ENCODE data around the gene RAB3B.
"Not testable (repeated sequence)": the region's sequence is repeated elsewhere in the genome, so short reads cannot be mapped to it uniquely, and the experiment has no call there.

The RAB3B gene

DNA sequence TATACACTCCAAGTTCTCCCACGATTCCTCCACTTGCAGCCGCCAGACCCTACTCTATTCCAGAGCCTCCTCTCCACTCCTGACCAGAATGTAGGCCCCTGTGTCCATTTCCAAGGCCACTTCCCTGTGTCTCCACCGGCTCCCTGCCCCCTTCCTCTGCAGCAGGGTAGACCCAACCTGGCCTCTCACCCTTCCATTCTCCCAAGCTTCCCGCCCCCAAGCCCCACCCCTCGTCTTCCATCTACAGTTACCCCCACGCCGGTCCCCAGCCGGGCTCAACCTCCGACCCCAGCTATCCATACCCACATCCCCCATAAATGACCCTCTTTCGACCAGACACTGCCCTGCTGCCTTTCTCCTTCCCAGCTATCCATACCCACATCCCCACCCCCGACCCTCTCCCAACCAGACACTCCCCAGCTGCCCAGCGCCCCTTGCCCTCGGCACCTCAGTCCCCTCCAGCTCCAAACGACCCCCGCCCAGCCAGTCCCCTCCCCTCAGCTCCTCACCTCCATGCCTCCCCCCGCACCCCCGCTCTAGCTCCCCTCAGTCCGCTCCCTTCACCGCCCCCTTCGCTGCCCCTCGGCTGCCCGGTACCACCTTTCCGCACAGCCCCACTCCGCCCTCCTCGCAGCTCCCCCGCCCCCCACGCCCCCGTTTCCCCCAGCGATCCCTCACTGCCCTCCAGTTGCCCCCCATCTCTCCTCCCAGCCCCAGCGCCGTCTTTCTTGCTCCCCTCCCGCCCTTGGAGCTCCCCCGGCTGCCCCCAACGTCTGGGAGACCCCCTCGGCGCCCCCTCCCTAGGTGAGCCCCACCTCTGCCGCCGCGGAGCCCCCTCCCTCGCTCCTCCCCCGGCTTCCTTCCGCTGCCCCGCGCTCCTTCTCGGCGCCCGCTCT is 670 bp downstream of the RAB3B start:
- no peak for DNase-seq (ENCODE audit: low read depth, low spot score)

DNA sequence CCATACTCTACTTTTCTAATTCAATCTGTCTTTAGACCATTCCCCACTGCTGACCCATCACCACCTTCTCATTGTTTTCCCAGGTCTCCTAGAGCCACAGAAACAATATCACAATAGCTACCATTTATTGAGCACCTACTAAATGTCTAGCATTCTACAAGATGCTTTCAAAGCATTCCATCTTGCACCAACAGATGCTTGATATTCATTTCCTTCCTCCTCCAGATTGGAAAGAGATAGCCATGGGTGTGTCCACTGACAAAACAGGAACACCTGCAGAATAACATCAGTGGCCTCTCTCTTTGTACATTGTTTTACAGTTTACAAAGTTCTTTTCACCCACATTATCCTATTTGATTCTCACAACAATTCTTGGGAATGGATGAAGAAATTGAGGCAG is 2.2 kb downstream of the RAB3B start:
- no peak for DNase-seq (ENCODE audit: low read depth, low spot score)

DNA sequence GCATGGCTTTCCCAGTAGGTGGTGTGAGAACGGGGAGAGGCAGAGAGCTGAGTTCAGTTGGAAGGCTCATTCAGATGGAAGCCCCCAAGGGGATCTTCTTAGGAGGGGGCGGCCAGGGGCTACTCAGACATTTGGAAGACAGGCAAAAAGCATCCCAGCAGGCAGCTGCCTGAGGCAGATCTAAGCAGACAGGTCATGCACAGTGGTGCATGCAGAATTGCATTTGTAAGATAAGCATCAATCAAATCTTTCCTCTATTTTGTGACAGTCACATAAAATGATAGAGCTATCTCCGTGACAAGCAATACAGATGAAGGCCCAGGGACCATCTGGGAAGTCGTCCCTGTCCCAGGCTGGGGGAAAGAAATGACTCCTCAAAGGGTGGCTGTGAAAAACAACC is 3.8 kb downstream of the RAB3B start:
- peak; percentile 77 for DNase-seq (ENCODE audit: low read depth, low spot score)

DNA sequence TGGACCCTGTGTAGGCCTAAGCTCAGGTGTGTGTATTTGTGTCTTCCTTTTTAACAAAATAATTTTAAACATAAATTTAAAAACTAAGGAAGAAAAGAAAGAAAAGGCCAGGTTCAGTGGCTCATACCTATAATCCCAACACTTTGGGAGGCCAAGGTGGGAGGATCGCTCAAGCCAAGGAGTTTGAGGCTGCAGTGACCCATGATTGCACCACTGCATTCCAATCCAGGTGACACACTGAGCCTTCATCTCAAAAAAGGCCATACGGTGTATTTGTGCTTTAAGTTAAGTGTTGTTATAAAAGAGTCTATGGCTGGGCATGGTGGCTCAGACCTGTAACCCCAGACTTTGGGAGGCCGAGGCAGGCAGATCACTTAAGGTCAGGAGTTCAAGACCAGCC is 8.3 kb downstream of the RAB3B start:
- DNase-seq (ENCODE audit: low read depth, low spot score): no peak

DNA sequence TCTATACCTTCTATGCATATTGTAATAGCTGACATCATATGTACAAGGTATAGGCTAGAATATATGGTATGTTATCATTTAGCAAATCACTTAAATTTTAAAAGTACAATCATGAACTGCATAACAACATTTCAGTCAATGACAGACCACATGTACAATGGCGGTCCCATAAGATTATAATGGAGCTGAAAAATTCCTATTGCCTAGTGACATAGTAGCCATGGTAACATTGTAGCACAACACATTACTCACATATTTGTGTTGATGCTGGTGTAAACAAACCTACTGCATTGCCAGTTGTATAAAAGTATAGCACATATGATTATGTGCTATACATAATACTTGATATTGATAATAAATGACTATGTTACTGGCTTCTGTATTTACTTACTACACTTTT is 8.9 kb downstream of the RAB3B start:
- no peak for DNase-seq (ENCODE audit: low read depth, low spot score)

DNA sequence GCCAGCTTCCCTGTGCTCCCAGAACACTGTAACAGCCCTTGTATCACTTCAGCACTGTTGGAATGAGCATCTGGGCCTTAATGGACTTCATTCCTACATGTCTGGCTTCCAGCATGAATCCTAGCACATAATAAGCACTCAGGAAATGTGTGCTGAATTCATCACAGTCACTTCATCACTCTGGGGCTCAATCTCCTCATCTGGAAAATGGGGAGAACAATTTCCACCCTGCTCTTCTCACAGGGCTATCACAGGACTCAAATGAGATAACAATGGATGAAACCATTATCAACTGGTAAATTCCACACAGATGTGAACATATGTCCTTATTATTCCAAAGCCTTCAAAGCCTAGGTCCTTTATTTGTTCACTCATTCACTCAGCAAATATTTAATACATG is 12.4 kb downstream of the RAB3B start:
- DNase-seq (ENCODE audit: low read depth, low spot score): no peak

DNA sequence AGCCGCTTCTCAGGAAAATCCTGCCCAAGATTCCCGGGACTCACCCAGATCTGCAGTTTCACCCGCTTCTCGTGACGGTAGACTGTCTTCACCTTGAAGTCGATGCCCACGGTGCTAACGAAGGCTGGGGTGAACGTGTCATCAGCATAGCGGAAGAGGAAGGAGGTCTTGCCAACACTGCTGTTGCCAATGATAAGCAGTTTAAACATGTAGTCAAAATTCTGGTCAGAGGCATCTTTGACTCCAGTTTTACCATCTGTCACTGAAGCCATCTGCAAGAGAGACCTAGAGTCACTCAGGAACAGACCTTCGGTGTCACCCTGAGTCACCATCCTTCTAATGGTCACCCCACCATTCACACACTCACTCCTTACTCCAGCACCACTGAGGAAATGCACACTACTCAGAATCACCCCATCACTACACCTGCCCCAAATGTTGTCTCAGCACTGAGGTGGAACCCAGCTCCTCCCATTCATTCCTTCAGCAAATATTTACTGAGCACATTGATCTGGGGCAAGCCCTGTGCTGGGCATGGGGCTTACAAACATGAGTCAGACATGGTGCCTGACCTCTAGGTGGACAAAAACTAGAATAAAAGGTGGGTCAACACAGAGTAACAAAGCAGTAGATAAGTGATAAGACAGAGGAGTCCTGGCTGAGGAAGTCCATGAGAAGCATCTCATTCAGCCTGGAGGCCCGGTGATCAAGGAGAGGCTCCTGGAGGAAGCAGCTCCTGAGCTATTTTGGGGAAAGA is 13.5 kb downstream of the RAB3B start:
- DNase-seq (ENCODE audit: low read depth, low spot score): no peak

DNA sequence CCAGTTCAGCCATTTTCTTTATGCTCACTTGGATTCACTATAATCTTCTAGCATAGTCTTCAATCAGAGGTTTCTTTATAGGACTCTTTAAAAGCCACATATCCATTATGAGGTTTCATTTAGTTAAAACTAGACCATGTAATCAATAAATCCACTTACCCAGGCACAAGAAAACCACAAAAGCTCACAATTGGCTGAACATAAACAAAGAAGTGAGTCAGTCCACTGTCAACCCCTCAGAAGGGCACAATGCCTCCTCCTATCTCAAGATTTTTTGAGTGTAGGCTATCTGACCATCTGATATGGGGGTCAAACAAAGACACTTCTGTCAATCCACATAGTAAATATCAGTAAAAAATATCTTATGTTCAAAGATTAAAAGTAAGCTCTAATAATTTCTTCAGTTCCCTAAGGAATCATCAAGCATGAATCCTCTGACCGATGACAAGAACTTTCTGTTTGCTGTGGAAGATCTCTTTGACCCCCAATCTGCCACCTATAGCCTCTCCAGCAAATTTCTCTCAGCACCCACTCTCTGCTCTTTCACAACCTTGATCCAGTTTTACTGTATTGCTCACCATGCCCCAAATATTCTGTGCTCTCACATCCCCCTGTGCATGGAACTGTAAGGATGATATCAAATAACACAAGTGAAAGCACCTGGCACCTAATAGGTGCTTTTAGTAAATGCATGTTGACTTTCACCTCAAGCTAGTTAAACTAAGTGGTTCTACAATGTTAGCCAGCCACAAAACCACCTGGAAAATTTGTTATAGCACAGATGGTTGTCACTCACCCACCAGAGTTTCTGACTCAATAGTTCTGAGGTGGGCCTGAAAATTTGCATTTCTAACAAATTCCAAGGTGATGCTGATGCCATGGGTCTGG is 16.7 kb downstream of the RAB3B start:
- no peak for DNase-seq (ENCODE audit: low read depth, low spot score)

DNA sequence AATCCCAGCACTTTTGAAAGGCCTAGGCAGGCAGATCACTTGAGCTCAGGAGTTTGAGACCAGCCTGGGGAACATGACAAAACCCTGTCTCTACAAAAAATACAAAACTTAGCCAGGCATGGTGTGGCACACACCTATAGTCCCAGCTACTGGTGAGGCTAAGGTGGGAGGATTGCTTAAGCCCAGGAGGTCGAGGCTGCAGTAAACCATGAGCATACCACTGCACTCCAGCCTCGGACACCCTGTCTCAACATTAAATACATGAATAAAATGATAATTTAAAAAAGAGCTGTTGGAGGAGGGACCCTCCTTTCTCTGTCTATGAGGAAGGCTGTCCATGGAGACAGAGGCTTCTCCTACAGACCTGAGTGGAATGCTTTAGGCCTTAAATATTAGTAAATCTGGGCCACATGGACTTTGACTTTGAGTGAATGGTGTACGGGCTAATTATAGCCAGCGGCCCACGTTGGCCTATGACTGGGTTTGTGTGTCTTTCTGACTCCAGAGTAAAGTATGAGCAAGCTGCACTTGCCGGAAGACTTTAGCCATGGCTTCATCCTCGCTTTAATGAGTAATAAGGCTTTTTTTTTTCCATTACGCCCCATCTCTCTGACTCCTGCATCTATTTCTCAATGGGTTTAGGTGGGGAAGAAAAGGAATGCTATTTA is 21.3 kb downstream of the RAB3B start:
- DNase-seq (ENCODE audit: low read depth, low spot score): no peak

DNA sequence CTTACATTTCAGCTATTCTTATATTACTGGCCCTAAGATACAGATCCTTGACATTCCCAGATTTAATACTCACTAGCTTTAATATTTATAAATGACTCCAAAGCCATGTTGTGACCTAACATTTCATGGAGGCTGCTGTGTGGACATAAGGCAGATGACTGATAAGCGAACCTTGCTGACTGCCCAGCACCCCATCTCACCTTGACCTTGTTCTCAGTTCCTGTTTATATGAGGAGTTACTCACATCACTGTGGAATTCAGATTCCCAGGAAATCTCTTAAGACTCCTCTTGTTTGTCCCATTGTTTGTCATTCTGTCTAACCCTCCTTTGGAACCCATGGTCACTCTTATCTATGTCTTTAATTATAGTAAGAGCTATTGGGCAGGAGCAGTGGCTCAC is 21.9 kb downstream of the RAB3B start:
- no peak for DNase-seq (ENCODE audit: low read depth, low spot score)

DNA sequence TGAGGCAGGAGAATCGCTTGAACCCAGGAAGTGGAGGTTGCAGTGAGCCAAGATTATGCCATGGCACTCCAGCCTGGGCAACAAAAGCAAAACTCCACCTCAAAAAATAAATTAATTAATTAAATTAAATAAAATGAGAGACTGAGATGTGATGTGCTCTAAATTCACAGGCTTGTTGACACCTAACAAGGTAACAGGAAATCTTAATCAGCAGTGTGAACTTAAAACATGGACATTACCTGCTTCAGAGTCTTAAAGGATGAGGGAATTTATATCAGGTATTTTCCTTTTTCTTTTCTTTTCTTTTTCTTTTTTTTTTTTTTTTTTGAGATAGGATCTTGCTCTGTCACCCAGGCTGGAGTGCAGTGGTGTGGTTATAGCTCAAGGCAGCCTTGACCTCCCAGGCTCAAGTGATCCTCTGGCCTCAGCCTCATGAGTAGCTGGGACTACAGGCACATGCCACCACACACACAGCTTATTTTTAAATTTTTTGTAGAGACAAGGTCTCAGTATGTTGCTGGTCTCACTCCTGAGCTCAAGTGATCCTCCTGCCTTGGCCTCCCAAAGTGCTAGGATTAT is 23.2 kb downstream of the RAB3B start:
- DNase-seq (ENCODE audit: low read depth, low spot score): not testable (repeated sequence)

DNA sequence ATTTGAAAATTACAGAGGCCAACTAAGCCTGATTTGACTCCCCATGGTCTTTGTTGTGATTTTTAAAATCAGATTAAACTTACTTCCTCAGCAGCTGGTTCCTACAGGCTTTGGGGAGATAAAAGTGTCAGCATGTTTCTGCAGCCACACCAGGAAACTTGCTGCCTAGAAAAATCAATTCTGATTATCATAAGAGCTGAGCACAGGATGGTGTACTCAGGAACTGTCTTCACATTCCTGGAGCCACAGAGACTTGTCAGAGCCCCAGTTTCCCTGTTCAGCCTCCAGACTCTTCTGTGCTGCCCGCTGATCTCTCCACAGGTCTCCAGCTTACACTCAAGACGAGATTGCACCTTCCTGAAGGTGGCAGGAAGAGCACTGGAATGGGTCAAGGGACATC is 23.9 kb downstream of the RAB3B start:
- no peak for DNase-seq (ENCODE audit: low read depth, low spot score)

DNA sequence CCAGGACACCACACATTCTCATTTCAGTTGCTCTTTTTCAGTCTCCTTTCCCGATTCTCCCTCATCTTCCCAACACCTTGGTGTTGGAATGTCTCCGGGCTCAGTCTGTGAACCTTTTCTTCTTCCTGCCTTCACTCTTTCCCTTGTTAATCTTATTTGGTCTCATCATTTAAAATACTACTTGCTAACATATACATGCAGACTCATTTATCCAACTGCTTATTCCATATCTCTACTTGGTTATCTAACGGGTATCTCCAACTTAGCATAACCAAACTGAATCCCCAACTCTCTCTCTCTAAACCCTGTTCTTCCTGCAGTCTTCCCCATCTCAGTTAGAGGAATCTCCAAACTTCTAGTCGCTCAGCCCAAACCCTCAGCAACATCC is 26.2 kb downstream of the RAB3B start:
- DNase-seq (ENCODE audit: low read depth, low spot score): no peak

DNA sequence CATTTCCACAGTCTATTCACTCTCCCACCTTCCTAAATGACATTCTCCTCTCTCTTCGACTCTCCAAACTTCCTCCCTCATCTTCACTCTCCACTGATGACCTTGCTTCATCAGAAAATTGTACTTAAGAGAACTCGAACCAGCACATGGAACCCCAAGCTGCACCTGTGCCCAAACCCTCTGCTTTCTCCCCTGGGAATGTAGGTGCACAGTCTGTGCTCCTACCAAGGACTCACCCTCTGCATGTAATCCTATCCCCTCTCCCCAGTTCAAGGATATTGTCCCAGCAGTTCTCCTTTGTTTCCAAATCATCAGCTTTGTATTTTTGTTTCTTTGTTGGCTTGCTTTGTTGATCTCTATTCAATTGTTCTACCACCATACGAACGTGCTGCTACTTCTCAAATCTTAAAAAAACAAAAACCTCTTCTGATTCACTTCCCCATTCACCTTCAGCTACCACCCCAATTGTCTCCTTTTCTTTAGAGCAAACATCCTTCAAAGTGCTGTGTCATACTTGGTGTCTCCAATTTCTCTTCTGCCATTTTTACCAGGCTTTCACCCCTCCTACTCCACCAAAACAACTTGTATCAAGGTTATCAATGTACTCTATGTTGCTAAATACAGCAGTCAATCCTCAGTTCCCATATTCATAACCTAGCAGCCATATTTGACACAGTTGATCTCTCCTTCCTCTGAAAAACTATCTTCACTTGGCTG is 26.8 kb downstream of the RAB3B start:
- no peak for DNase-seq (ENCODE audit: low read depth, low spot score)

DNA sequence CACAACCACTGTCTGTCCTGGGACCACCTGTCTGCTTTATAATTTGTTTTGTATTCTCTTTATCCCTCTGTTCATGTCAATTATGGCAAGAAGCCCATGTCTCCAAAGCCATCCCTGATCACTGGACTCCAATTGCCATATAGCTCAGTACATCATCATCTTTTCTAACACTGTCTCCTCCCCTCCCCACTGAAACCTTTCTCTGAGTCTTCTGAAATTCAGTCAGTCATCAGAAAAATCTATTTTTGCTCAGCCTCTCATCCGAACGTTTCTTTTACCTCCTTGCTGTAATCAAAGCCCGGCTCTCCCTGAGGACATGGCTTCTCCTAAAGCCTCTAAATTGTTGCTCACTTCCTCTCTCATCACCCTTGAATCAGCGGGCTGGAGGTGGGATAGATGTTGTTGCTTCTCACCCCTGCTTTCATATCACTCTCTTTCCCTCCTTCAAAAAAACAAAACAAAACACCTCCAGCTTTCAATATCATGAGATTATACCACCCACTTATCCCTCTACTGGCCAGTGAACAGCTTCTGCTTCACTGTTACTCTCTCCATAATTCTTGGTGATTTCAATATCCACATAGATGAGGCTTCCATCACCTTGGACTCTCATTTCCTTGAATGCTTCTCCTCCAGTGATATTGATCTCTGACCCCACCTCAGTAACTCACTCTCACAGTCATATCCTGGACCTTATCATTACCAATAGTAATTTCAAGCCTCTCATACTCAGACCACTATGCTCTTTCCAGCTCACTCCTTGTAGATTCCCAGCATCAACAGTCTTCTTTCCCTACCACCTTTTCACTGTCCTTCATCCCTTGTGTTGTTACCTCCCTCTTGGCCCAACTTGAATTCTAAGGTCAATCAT is 27.8 kb downstream of the RAB3B start:
- DNase-seq (ENCODE audit: low read depth, low spot score): no peak

DNA sequence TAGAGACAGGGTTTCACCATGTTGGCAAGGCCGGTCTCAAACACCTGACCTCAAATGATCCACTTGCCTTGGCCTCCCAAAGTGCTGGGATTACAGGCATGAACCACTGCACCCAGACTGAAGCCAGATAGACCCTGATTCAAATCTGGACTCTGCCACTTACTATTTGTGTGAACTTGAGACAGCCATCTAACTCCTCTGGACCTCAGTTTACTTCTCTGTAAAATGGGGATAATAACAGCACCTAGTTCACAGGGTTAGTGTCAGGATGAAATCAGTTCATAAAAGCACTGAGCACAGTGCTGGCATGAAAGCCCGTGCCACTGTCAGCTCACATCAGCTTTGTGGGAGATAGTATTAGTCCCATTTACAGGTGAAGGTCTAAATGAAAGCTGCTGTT is 28.5 kb downstream of the RAB3B start:
- no peak for DNase-seq (ENCODE audit: low read depth, low spot score)

DNA sequence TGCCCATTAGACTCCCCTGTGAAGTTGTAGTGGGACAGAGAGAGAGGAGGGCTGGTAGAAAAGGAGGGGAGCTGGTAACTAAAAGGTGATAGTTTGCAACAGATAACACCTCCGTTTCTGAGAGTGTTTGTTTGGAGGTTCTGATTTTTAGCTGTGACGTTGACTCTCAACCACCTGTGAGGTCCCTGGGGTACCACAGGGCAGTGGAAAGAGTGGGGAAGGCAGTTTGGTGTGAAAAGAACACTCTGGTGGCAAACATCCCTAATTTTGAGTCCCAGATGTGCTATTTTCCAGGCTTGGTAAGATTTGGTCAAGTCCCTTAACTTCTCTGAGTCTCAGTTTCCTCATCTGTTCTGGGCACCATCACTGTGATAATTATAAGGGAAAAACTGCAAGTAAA is 29.3 kb downstream of the RAB3B start:
- no peak for DNase-seq (ENCODE audit: low read depth, low spot score)

DNA sequence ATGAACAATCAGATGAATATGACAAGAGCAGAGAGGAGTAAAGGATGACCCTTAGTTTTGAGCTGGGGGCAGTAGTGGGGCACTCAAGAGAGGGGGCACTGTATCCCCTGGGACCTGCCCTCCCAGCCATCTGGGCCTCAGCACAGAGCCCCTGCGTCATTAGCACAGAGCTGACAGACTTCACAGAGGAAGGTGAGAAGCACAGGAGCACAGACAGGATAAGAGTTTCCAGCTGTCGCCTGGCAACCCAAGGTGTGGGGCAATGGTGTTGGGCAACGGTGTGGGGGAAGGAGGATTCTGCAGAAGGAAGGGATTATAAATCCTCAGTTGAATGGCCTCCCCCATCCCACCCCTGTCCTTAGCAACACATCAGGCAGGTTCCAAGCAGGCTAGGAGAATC is 30.2 kb downstream of the RAB3B start:
- no peak for DNase-seq (ENCODE audit: low read depth, low spot score)

DNA sequence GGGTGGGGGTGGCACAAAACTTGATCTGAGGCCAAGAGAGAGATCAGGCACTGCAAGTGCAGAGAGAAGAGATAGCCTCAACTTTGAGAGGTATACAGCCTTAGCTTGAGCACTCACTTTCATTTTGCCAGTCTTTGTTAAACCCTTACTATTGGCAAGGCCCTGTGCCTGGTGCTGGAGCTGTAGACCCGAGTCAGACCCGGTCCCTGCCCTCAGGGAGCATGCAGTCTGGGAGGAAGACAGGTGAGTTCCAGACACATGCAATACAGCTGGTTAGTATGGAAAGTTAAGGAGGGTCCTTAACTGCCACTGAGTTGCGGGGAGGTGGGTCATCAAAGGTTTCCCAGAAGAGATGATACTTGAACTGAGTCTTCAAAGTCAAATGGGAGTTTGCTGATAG is 31.7 kb downstream of the RAB3B start:
- no peak for DNase-seq (ENCODE audit: low read depth, low spot score)

DNA sequence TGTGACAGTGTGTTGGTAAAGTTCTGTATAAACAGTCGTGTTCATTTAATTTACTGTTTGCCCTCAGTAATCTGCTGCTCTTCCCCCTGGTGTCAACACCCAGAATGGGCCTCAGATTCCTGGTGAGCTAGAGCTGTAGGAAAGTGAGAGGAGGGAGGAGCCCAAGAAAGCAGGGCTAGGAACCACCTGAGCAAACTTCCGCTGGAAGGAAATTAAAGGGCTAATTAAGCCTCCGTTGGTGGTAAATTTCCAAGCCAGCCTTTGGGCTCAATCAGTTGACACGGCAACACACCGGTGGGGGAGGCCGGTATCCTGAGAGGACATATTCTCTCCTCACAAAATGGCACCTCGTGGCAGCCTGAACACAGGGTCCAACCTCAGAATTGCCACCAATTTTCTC is 32.9 kb downstream of the RAB3B start:
- DNase-seq (ENCODE audit: low read depth, low spot score): peak; percentile 58

All from ELF-1 (cell line).